OCI-LY1 (cell line): ENCODE data around the gene NRP2.

Experiments
- H2AFZ ChIP-seq: fragments of 200-600 bp; sonication (generic), shearing (Covaris generic); 2 replicates; pipeline ENCODE4 v1.6.0; 2014; ENCODE audit warnings: antibody characterized with exemption, mild to moderate bottlenecking, low read length
- H3F3A ChIP-seq: fragments of 200-600 bp; sonication (generic), shearing (Covaris generic); 2 replicates; pipeline ENCODE4 v1.6.0; 2014; ENCODE audit warnings: mild to moderate bottlenecking, antibody characterized with exemption, low read length, moderate library complexity; ENCODE audit not compliant: insufficient read depth
- H3K27ac ChIP-seq: fragments of 200-600 bp; sonication (generic); 2 replicates; pipeline ENCODE4 v1.5.1; 2014; ENCODE audit warnings: low read length, mixed run types, mild to moderate bottlenecking, low read depth; ENCODE audit not compliant: poor library complexity, severe bottlenecking
- H3K27me3 ChIP-seq: fragments of 200-600 bp; sonication (generic); 2 replicates; pipeline ENCODE4 v1.6.0; 2014; ENCODE audit warnings: antibody characterized with exemption, mild to moderate bottlenecking, low read length, moderate library complexity; ENCODE audit not compliant: insufficient read depth
- H3K36me3 ChIP-seq: fragments of 200-600 bp; sonication (generic); 2 replicates; pipeline ENCODE4 v1.6.1; 2014; ENCODE audit warnings: mild to moderate bottlenecking, antibody characterized with exemption, low read length, moderate library complexity, mixed read lengths; ENCODE audit not compliant: insufficient read depth
- H3K4me1 ChIP-seq: fragments of 200-600 bp; sonication (generic); 2 replicates; pipeline ENCODE4 v1.5.1; 2014; ENCODE audit warnings: mild to moderate bottlenecking, low read length, moderate library complexity; ENCODE audit not compliant: insufficient read depth, severe bottlenecking
- H3K4me2 ChIP-seq: fragments of 200-600 bp; sonication (generic), shearing (Covaris generic); 2 replicates; pipeline ENCODE4 v1.6.1; 2014; ENCODE audit warnings: low read length
- H3K4me3 ChIP-seq: fragments of 200-600 bp; sonication (generic); 2 replicates; pipeline ENCODE4 v1.5.1; 2014; ENCODE audit warnings: low read length, low read depth, mild to moderate bottlenecking, mixed read lengths; ENCODE audit not compliant: poor library complexity, severe bottlenecking
- H3K79me2 ChIP-seq: fragments of 200-600 bp; shearing (Covaris generic); 2 replicates; pipeline ENCODE4 v1.6.1; 2016; ENCODE audit warnings: mixed run types, low read length, mixed read lengths; ENCODE audit not compliant: insufficient read depth
- H3K9ac ChIP-seq: fragments of 200-600 bp; sonication (generic), shearing (Covaris generic); 2 replicates; pipeline ENCODE4 v1.6.1; 2014; ENCODE audit warnings: mild to moderate bottlenecking, low read length, mixed read lengths
- H3K9me2 ChIP-seq: fragments of 200-600 bp; sonication (generic), shearing (Covaris generic); 2 replicates; pipeline ENCODE4 v1.6.1; 2014; ENCODE audit warnings: low read depth, mild to moderate bottlenecking, low read length, mixed read lengths
- H3K9me3 ChIP-seq: fragments of 200-600 bp; shearing (Covaris generic); 2 replicates; pipeline ENCODE4 v1.6.1; 2014; ENCODE audit warnings: low read length, mixed read lengths
- H4K20me1 ChIP-seq: fragments of 200-600 bp; sonication (generic), shearing (Covaris generic); 2 replicates; pipeline ENCODE4 v1.6.0; 2016; ENCODE audit warnings: mild to moderate bottlenecking, low read length; ENCODE audit not compliant: insufficient read depth
- CTCF ChIP-seq: fragments of 200-600 bp; sonication (generic), shearing (Covaris generic); IDR thresholded peaks from 2 replicates; pipeline ENCODE4 v1.5.1; 2017; ENCODE audit warnings: mild to moderate bottlenecking, antibody characterized with exemption, low read length, moderate library complexity, mixed read lengths
- EZH2 ChIP-seq: fragments of 200-600 bp; sonication (generic), shearing (Covaris generic); IDR thresholded peaks from 2 replicates; pipeline ENCODE4 v1.8.0; 2017; ENCODE audit warnings: borderline replicate concordance, mixed run types, mild to moderate bottlenecking, antibody characterized with exemption, low read length, moderate library complexity, mixed read lengths

The NRP2 gene

GRCh38 chr2:205740381-205740780, 58.1 kb downstream of the NRP2 start:
- no peaks in the 10 kb centered on the region for H4K20me1 ChIP-seq
- H3F3A ChIP-seq = no peaks in the 10 kb centered on the region
- H3K9me2 ChIP-seq = no peaks in the 10 kb centered on the region
- H2AFZ ChIP-seq = no peak overlapping the region
- H3K4me2 ChIP-seq = no peak overlapping the region
- no peaks in the 10 kb centered on the region; the same call in 1 of the 2 replicates for H3K36me3 ChIP-seq
- no peaks in the 10 kb centered on the region for H3K4me1 ChIP-seq
- no peaks in the 10 kb centered on the region for H3K27me3 ChIP-seq
- H3K79me2 ChIP-seq = no peaks in the 10 kb centered on the region
- H3K9me3 ChIP-seq = no peaks in the 10 kb centered on the region
- H3K27ac ChIP-seq = no peak overlapping the region
- TF ChIP-seq EZH2 = no peak
- TF ChIP-seq CTCF = no peak
- no peak overlapping the region for H3K9ac ChIP-seq
- H3K4me3 ChIP-seq = no peak overlapping the region

GRCh38 chr2:205741256-205741978, 59.1 kb downstream of the NRP2 start:
- no peaks in the 10 kb centered on the region for H3K27me3 ChIP-seq
- H3K27ac ChIP-seq = no peak overlapping the region
- H3K9me3 ChIP-seq = no peaks in the 10 kb centered on the region
- H3K9ac ChIP-seq = no peak overlapping the region
- H3K36me3 ChIP-seq = no peaks in the 10 kb centered on the region; the same call in 1 of the 2 replicates
- H2AFZ ChIP-seq = no peak overlapping the region
- no peak overlapping the region for H3K4me3 ChIP-seq
- TF ChIP-seq EZH2 (no peak), CTCF (no peak)
- no peaks in the 10 kb centered on the region for H3F3A ChIP-seq
- H3K4me2 ChIP-seq = no peak overlapping the region
- H3K79me2 ChIP-seq = no peaks in the 10 kb centered on the region
- H3K9me2 ChIP-seq = no peaks in the 10 kb centered on the region
- no peaks in the 10 kb centered on the region for H4K20me1 ChIP-seq
- no peaks in the 10 kb centered on the region for H3K4me1 ChIP-seq

GRCh38 chr2:205743137-205743536, 60.8 kb downstream of the NRP2 start:
- Histone ChIP-seq H3K27ac (no peak overlapping the region), H3K79me2 (no peaks in the 10 kb centered on the region), H2AFZ (no peak overlapping the region), H3K4me2 (no peak overlapping the region), H3K4me1 (no peaks in the 10 kb centered on the region), H3K9me3 (no peaks in the 10 kb centered on the region), H3F3A (no peaks in the 10 kb centered on the region), H3K36me3 (no peaks in the 10 kb centered on the region; the same call in 1 of the 2 replicates), H3K9ac (no peak overlapping the region), H3K27me3 (no peaks in the 10 kb centered on the region), H3K4me3 (no peak overlapping the region), H3K9me2 (no peaks in the 10 kb centered on the region), H4K20me1 (no peaks in the 10 kb centered on the region)
- TF ChIP-seq CTCF = no peak
- no peak for TF ChIP-seq EZH2
